Mucosa of descending colon (tissue), 3 donors: Measurements from ENCODE around the gene GDPGP1. TPM values are rescaled to one million over a fixed set of nuclear protein-coding genes. Genes with fewer than 3 reads are reported as not detected.

ENCODE experiments used
- ATAC-seq: fragments of 200-7000 bp; cut with Tn5 transposase; one replicate; pipeline ENCODE4 v1.9.1; 2020; ENCODE audit warnings: mild to moderate bottlenecking, moderate library complexity
- DNase-seq, 3 donors: peaks; one replicate each; pipeline ENCODE4 v3.0.0-alpha.2; 2020
- H3K36me3 ChIP-seq: fragments of 200-600 bp; one replicate; pipeline ENCODE4 v1.8.0; 2021; ENCODE audit warnings: low read depth, mild to moderate bottlenecking
- H3K4me1 ChIP-seq: fragments of 200-600 bp; one replicate; pipeline ENCODE4 v1.8.0; 2021; ENCODE audit warnings: low read depth, mild to moderate bottlenecking
- H3K4me3 ChIP-seq: fragments of 200-600 bp; one replicate; pipeline ENCODE4 v1.8.0; 2021; ENCODE audit warnings: mild to moderate bottlenecking
- H3K9me3 ChIP-seq: fragments of 200-600 bp; one replicate; pipeline ENCODE4 v1.8.0; 2021; ENCODE audit warnings: mild to moderate bottlenecking
- intact Hi-C, 2 donors: fragments of 100-400 bp; cut with DNase I in 1 of 2; cut with micrococcal nuclease in 1 of 2; formaldehyde crosslinking; loops; one replicate each; pipeline versions ENCODE4 v1.11.0 to v1.11.1; 2022; cut with DNase I, micrococcal nuclease
- total RNA-seq, 3 donors: library from RNA; stranded (reverse); fragmentation: NEBNext Ultra II Directional in 2 of 3; extraction: Animal tissue kit (Norgen Biotek cat#: 25700) in 2 of 3; gene quantifications; one replicate each; pipeline versions ENCODE4 v1.2.1 to v1.2.4, GENCODE V29; 2021 to 2023
- TF ChIP-seq, protein P1 (sequence below): fragments of 200-600 bp; IDR thresholded peaks from one replicate; pipeline ENCODE4 v1.8.0; 2022; ENCODE audit warnings: antibody characterized with exemption, mild to moderate bottlenecking
- donor health status: DM: no; HTN: no; CAD: no; lungs with moderate emphysema.
- donor health status: DM: no; HTN: no; CAD: no.
- donor health status: DM: no; HTN: yes; CAD: no.

The GDPGP1 gene
- total RNA-seq, 3 donors from 2014 or later = 18.2 to 25.5 (median 19.3) TPM

DNA sequence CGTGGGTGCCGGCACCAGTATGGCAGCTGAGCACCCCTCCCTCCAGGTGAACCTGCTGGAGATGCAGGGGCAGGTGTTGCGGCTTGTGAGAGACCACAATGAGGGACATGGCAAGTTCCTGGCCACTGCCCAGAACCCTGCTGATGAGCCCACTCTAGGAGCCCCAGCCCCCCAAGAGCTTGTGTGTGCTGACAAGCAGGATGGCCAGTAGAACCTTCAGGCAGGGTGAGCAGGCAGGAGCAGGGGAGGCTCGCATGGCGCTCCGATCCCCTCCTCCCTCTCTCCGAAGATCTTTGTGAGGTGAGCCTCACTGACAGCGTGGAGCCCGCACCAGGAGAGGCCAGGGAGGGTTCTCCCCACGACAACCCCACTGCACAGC is 61.2 kb downstream of the GDPGP1 start:
- H3K36me3 ChIP-seq = no peaks in the 10 kb centered on the region
- no peak overlapping the region for H3K4me3 ChIP-seq
- no peaks in the 10 kb centered on the region for H3K9me3 ChIP-seq
- ATAC-seq (no peak), DNase-seq (no peak)
- intact Hi-C loops = no loop called here
- TF ChIP-seq, protein P1, sequence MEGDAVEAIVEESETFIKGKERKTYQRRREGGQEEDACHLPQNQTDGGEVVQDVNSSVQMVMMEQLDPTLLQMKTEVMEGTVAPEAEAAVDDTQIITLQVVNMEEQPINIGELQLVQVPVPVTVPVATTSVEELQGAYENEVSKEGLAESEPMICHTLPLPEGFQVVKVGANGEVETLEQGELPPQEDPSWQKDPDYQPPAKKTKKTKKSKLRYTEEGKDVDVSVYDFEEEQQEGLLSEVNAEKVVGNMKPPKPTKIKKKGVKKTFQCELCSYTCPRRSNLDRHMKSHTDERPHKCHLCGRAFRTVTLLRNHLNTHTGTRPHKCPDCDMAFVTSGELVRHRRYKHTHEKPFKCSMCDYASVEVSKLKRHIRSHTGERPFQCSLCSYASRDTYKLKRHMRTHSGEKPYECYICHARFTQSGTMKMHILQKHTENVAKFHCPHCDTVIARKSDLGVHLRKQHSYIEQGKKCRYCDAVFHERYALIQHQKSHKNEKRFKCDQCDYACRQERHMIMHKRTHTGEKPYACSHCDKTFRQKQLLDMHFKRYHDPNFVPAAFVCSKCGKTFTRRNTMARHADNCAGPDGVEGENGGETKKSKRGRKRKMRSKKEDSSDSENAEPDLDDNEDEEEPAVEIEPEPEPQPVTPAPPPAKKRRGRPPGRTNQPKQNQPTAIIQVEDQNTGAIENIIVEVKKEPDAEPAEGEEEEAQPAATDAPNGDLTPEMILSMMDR = no peak
- H3K4me1 ChIP-seq = peaks cover 6% of the 10 kb centered on the region

Other genes with a start within 250 kb of the GDPGP1 start
- 10 to 100 TPM; 30.9 to 42.7 (median 40.2) TPM for gene ZNF710, start 232.9 kb upstream of the GDPGP1 start, total RNA-seq
- 100 to 1,000 TPM in 2 of 3 donors, 10 to 100 TPM in 1; 84.8 to 262 (median 124) TPM for gene IDH2, start 131.7 kb upstream of the GDPGP1 start, total RNA-seq
- gene SEMA4B, start 32.9 kb upstream of the GDPGP1 start, total RNA-seq = 100 to 1,000 TPM; 118 to 146 (median 131) TPM
- 100 to 1,000 TPM; 126 to 273 (median 209) TPM for gene CIB1, start 268 bp upstream of the GDPGP1 start, total RNA-seq
- gene TTLL13, start 15.3 kb downstream of the GDPGP1 start, total RNA-seq = under 1 TPM; 0.34 to 0.93 (median 0.63) TPM
- gene NGRN, start 31.5 kb downstream of the GDPGP1 start, total RNA-seq = 100 to 1,000 TPM in 1 of 3 donors, 10 to 100 TPM in 2; 41.7 to 111 (median 54.1) TPM
- gene ZNF774, start 118.1 kb downstream of the GDPGP1 start, total RNA-seq = 10 to 100 TPM; 11.8 to 17.8 (median 15.4) TPM
- gene IQGAP1, start 154.0 kb downstream of the GDPGP1 start, total RNA-seq = 100 to 1,000 TPM; 186 to 242 (median 206) TPM